Nephron (organoid): ENCODE results near the gene GNG8.

ENCODE experiments used
- H3K27ac Mint-ChIP-seq, 3 experiments: 2 replicates each; pipeline ENCODE4 v1.8.0; 2020; ENCODE audit warnings: mixed read lengths in 3 of 3, mild to moderate bottlenecking in 2 of 3, moderate library complexity in 1 of 3
- H3K27me3 Mint-ChIP-seq: 2 replicates; pipeline ENCODE4 v1.8.0; 2021; ENCODE audit warnings: low read depth, mild to moderate bottlenecking, moderate library complexity, mixed read lengths
- H3K36me3 Mint-ChIP-seq: 2 replicates; pipeline ENCODE4 v1.8.0; 2020; ENCODE audit warnings: low read depth, mixed read lengths
- H3K4me1 Mint-ChIP-seq: 2 replicates; pipeline ENCODE4 v1.8.0; 2020; ENCODE audit warnings: mixed read lengths
- H3K4me3 Mint-ChIP-seq, 3 experiments: 2 replicates each; pipeline ENCODE4 v1.8.0; 2020; ENCODE audit warnings: mild to moderate bottlenecking in 3 of 3, mixed read lengths in 3 of 3, moderate library complexity in 2 of 3
- H3K9me3 Mint-ChIP-seq: 2 replicates; pipeline ENCODE4 v1.8.0; 2020; ENCODE audit warnings: mixed read lengths
- CTCF ChIP-seq, 3 experiments: fragments of 200-600 bp; sonication (generic); IDR thresholded peaks; one replicate each; pipeline ENCODE4 v1.5.0; 2021; ENCODE audit warnings: antibody characterized with exemption in 3 of 3; ENCODE audit not compliant: unreplicated experiment in 3 of 3

Gene GNG8

GRCh38 chr19:46668662-46669061 is 32.7 kb upstream of the GNG8 start:
- peaks cover 4% of the 10 kb centered on the region for H3K27me3 Mint-ChIP-seq
- no peak overlapping the region for H3K4me3 Mint-ChIP-seq
- no peak for TF ChIP-seq CTCF (IDR thresholded peaks at IDR 0.05; ENCODE audit: unreplicated experiment in 3 of 3)
- no peak overlapping the region for H3K27ac Mint-ChIP-seq
- no peaks in the 10 kb centered on the region for H3K4me1 Mint-ChIP-seq
- H3K9me3 Mint-ChIP-seq: no peaks in the 10 kb centered on the region
- peaks cover 17% of the 10 kb centered on the region for H3K36me3 Mint-ChIP-seq

GRCh38 chr19:46665072-46665471 is 29.1 kb upstream of the GNG8 start:
- H3K27me3 Mint-ChIP-seq: peaks cover 4% of the 10 kb centered on the region
- no peaks in the 10 kb centered on the region for H3K9me3 Mint-ChIP-seq
- H3K4me3 Mint-ChIP-seq: no peak overlapping the region
- no peaks in the 10 kb centered on the region for H3K36me3 Mint-ChIP-seq
- no peak overlapping the region for H3K27ac Mint-ChIP-seq
- TF ChIP-seq CTCF (IDR thresholded peaks at IDR 0.05; ENCODE audit: unreplicated experiment in 3 of 3): no peak
- H3K4me1 Mint-ChIP-seq: peaks cover 7% of the 10 kb centered on the region

GRCh38 chr19:46661735-46662592 is 26.0 kb upstream of the GNG8 start:
- peak overlapping the region; percentile 65 to 98 (median 70) for H3K27ac Mint-ChIP-seq
- peaks cover 8% of the 10 kb centered on the region for H3K36me3 Mint-ChIP-seq
- H3K27me3 Mint-ChIP-seq: peaks cover 5% of the 10 kb centered on the region
- H3K4me1 Mint-ChIP-seq: peaks cover 20% of the 10 kb centered on the region
- H3K9me3 Mint-ChIP-seq: no peaks in the 10 kb centered on the region
- H3K4me3 Mint-ChIP-seq: peak overlapping the region; percentile 87 to 99 (median 93)
- peak; percentile 94 to 98 (median 97) for TF ChIP-seq CTCF (IDR thresholded peaks at IDR 0.05; ENCODE audit: unreplicated experiment in 3 of 3)

- peaks cover 5% of the 10 kb centered on the region for H3K27me3 Mint-ChIP-seq
- peaks cover 14% of the 10 kb centered on the region for H3K36me3 Mint-ChIP-seq
- no peak for TF ChIP-seq CTCF (IDR thresholded peaks at IDR 0.05; ENCODE audit: unreplicated experiment in 3 of 3)
- H3K27ac Mint-ChIP-seq: peak within 1 kb of the TSS; percentile 96 to 98 (median 98)
- H3K4me1 Mint-ChIP-seq: peaks cover 20% of the 10 kb centered on the region
- H3K9me3 Mint-ChIP-seq: no peaks in the 10 kb centered on the region
- H3K4me3 Mint-ChIP-seq: peak within 1 kb of the TSS; percentile 93 to 99 (median 97)
Observed at GRCh38 chr19:46661020-46661731, 25.2 kb upstream of the GNG8 start, which contains the start of gene DACT3. TSS of gene DACT3 (minus strand) at chr19:46661182. CDS start at chr19:46661064, 118 bp downstream.

GRCh38 chr19:46660551-46661019 is 24.6 kb upstream of the GNG8 start:
- Mint-ChIP-seq H3K4me3 (peak overlapping the region; percentile 93 to 99 (median 97)), H3K27me3 (peaks cover 5% of the 10 kb centered on the region), H3K27ac (peak overlapping the region; percentile 96 to 98 (median 98)), H3K4me1 (peaks cover 20% of the 10 kb centered on the region), H3K36me3 (peaks cover 14% of the 10 kb centered on the region), H3K9me3 (no peaks in the 10 kb centered on the region)
- no peak for TF ChIP-seq CTCF (IDR thresholded peaks at IDR 0.05; ENCODE audit: unreplicated experiment in 3 of 3)
